GM13977 (cell line): Measurements from ENCODE around the gene ITPKC.

Experiments
- DNase-seq: peaks from one replicate; pipeline ENCODE4 v3.0.0; 2012; ENCODE audit warnings: low spot score
- in situ Hi-C: fragments of 300-500 bp; cut with MboI; formaldehyde crosslinking; loops from one replicate; pipeline ENCODE4 v1.12.0; 2022; ENCODE audit warnings: low sequenced_read_pairs, low pct_unique_long_range_greater_than_20kb, mixed read lengths, inconsistent platforms; ENCODE audit not compliant: unreplicated experiment
- TF ChIP-seq, protein P1 (sequence below): IDR thresholded peaks from 2 replicates; pipeline ENCODE4 v1.5.1; 2012; ENCODE audit warnings: mild to moderate bottlenecking, control low read depth; ENCODE audit not compliant: insufficient read depth; ENCODE audit errors: extremely low read depth, missing control alignments

The ITPKC gene

DNA sequence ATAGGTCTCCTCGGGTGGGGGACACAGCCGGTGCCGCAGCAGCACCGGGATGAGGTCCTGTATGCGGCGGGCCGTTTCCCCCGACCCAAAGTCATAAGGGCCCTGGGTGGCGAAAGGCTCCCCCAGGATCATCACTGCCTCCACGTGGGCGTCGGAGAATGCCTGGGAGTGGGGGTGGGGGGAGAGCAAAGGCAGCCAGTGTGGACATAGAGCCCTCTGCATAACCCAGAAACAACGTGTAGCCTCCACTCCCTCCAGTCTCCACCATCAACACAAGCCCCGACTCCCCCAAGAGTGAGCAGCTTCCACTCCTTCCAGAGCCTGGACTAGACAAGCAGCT is 24.7 kb upstream of the ITPKC start:
- no peak for DNase-seq
- in situ Hi-C loops, result no loop called here
- TF ChIP-seq, protein P1, sequence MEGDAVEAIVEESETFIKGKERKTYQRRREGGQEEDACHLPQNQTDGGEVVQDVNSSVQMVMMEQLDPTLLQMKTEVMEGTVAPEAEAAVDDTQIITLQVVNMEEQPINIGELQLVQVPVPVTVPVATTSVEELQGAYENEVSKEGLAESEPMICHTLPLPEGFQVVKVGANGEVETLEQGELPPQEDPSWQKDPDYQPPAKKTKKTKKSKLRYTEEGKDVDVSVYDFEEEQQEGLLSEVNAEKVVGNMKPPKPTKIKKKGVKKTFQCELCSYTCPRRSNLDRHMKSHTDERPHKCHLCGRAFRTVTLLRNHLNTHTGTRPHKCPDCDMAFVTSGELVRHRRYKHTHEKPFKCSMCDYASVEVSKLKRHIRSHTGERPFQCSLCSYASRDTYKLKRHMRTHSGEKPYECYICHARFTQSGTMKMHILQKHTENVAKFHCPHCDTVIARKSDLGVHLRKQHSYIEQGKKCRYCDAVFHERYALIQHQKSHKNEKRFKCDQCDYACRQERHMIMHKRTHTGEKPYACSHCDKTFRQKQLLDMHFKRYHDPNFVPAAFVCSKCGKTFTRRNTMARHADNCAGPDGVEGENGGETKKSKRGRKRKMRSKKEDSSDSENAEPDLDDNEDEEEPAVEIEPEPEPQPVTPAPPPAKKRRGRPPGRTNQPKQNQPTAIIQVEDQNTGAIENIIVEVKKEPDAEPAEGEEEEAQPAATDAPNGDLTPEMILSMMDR, result no peak

DNA sequence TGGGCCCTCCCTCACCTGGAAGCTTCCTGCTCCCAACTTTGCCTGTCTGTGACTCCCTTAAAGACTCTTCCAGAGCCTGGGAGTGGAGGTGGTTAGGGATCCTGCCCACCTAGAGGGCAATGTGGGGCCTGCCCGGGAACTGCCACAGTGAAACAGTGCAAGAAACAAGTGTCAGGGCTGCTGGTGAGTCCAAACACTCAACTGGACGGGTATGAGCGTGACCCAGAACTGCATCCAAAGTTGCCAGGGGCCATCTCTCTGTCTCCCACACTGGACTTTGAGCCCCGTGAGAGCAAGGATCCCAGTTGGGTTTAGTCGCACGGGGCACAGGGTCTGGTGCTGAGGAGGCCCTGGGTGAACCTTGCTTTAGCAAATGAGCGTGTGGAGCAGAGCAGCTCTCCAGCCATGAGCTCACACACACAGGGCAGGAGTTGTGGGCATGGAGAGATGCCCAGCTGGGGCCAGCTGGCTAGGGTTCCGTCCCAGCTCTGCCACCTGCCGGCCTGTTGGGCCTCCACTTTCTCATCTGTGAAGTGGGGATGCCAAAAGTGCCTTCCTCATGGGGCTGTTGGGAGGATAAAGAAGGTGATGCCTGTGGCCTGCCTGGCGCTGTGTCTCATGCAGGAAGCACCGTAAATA is 23.6 kb upstream of the ITPKC start:
- DNase-seq, result no peak
- TF ChIP-seq, protein P1, result no peak
- in situ Hi-C loops, result no loop called here

DNA sequence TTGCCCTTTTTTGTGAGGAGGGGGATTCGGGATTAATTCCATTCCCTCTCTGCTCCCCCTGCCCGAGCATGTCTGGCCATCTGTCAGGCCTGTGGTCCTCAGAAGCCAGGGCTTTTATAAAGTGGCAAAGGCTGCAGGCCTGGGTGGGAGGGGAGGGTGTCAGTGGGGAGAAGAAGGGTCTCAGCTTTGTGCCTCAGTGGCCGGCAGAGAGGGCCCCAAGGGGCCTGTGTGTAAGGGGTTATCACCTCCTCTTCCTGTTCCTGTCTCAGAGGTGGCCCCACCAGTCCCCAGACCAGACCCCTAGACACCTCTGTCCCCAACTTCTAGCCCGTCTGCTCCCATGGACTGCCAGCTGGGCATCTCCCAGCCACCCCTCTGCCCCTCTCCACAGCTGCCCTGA is 23.0 kb upstream of the ITPKC start:
- no peak for DNase-seq
- TF ChIP-seq, protein P1, result no peak
- in situ Hi-C loops, result no loop called here

DNA sequence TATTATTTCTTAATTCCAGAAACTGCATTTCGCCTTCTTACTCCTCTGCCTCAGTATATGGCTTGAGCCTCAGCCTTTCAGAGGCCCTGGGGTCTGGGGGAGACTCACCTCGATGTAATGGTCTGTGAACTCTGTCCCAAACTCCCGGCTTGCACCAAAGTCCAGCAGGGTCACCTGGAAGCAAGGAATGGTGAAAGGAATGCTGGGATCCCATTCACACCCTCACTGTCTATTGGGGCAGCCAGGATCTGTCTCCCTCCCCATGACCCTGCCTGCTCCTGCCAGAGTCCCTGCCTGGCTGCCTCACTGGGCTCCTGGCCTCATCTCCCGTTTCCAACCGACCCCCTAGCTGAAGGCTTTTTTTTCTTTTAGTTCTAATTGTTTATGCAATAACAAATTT is 21.0 kb upstream of the ITPKC start:
- TF ChIP-seq, protein P1, result no peak
- in situ Hi-C loops, result no loop called here
- DNase-seq, result no peak

DNA sequence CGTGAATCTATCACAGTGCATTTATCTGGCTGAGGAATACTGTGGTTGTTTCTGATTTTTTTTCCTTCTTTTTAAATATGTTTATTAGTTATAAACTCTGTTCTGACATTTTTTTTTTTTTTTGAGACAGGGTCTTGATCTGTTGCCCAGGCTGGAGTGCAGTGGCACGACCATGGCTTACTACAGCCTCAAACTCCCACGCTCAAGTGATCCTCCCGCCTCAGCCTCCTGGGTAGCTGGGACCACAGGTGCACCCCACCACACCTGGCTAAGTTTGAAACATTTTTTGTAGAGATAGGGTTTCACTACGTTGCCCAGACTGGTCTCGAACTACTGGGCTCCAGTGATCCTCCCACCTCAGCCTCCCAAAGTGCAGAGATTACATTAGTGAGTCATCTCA is 19.9 kb upstream of the ITPKC start:
- DNase-seq, result no peak
- in situ Hi-C loops, result no loop called here
- TF ChIP-seq, protein P1, result no peak

DNA sequence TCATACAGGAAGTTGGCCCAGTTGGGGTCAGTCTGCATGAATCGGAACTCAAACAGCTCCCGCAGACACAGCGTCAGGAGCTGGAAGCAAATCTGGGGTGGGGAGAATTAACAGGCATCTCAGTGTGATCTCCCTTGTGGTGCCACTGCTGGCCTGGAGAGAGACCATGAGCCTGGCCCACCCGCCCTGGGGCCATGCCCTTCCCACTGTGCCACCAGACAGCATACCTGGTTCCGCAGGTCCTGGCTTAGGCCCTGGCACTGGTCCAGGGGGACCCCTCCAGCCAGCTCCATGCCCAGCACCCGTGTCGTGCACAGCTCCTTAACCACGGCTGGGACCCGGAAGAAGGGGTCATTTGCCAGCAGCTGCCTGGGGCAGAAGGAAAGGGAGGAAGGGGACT is 16.8 kb upstream of the ITPKC start:
- in situ Hi-C loops, result no loop called here
- DNase-seq, result no peak
- TF ChIP-seq, protein P1, result no peak

DNA sequence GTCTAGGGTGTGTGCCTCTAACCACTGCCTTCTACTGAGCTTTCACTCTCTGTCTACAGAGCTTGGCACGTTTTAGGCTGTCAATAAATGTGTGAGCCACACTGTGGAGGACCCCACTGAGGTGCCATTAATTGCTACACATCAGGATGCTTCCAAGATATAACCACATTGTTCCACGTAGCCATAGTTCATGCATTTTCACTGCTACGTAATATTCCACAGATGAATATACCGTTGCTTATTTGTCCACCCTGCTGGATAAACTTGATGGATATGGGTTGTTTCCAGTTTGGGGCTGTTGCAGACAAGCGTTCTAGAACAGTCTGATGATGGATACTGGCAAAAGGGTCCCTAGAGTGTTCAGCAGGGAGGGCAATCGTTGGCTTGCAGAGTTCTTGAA is 15.2 kb upstream of the ITPKC start:
- DNase-seq, result no peak
- TF ChIP-seq, protein P1, result no peak
- in situ Hi-C loops, result no loop called here
